HG03565 (cell line): ENCODE data around the gene NEO1.
"Not testable (repeated sequence)": the region's sequence is repeated elsewhere in the genome, so short reads cannot be mapped to it uniquely, and the experiment has no call there.

Experiments used
- ATAC-seq: cut with Tn5 transposase; IDR thresholded peaks from one replicate; pipeline ENCODE4 v1.9.1; 2021; ENCODE audit warnings: mild to moderate bottlenecking, moderate library complexity; ENCODE audit not compliant: unreplicated experiment

The NEO1 gene

GRCh38 chr15:73139041-73139743, 86.9 kb downstream of the NEO1 start:
- ATAC-seq, result no peak

DNA sequence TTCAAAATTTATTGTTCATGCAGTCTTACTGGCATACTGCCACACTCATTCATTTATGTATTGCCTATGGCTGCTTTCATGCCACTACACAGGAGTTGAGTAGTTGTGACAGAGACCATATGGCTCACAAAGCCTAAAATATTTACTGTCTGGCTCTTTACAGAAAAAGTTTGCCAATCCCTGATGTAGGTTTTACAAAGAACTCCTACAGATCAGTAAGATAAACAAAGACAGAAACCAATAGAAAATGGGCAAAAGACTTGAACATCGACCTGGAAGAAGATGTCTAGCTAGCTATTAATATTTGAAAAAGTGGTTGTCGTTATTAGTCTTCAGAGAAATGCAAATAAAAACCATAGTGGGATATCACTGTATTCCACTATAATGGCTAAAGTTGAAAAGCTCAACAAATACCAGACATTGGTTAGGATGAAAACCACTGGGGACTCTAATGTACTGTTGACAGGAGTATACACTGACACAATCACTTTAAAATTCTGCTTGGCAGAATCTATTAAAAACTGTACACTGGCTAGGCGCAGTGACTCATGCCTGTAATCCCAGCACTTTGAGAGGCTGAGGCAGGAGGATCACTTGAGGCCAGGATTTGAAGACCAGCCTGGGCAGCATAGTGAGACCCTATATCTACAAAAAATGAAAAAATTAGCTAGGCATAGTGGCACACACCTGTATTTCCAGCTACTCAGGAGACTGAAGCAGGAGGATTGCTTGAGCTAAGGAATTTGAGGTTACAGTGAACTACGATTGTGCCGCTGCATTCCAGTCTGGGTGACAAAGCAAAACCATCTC, 87.7 kb downstream of the NEO1 start:
- ATAC-seq, result no peak

DNA sequence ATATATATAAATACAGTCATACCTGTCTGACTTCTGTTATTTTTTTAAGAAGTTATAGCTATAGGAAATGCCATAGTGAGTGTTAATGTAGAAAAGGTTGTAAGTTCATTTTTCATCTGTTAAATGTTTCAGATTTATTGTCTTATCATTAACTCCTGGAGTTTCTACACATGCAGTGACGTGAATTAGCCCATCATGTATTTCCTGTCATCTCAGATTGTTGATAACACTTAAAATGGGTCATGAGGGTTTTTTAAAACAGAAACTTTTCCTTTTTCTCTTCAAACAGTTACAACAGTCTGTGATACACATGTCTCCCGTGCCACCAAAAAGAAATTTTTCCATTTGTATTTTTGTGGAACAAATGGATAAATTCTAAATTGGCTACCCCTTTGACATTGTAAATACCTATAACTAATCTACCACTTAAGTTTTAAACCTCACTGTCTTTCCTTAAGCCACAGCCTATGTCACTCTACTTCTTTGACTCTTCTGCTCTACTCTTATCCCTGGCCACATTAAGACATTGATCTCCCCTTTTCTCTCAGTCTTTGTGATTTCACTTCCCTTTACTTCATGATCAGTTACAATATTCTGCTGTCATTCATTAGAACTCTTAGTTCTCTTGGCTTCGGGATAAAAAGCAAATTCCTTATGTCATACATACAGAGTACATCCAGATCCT, 89.1 kb downstream of the NEO1 start:
- ATAC-seq, result no peak

DNA sequence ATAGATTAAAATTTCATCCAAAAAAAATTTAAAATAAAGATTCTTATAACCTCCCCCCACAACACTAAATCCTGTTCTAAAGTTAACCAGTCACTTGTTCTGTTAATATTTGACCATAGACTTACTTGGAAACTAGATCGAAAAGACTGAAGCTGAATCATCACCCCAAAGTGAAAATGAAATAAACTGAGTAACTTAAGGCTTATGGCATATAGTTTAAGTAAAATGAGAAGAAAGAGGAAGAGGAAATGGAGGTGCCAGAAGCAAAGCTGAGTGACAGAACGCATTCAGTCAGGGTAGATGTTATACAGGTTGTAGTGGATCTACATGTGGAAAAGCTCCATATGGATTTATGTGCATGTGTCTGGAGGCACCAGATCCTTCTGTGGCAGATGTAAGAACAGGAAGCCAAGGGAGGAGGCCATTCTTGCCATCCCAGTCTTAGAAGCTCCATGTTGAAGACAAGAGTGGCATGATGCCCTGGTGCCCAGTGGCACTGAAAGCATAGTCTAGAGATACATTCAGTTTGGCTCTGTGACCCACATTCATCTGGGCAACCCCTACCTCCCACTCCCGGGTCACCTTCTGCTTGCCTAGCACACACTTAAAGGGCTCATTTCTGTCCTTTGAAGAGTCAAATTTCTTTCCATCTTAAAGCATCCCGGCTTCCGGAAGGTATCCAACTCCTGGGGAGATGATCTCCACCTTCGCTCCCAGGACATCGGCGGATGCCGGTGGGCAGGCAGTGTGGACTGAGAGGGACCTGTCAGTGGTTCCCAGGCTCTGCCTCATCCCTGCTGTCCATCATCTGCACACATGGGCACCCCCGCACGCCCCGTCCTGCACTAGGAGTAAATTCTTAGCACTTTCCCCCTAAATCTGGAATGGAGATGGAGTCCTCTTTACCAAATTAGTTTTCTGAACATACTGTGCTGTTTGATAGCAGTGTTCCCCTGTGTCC, 90.8 kb downstream of the NEO1 start:
- no peak for ATAC-seq

DNA sequence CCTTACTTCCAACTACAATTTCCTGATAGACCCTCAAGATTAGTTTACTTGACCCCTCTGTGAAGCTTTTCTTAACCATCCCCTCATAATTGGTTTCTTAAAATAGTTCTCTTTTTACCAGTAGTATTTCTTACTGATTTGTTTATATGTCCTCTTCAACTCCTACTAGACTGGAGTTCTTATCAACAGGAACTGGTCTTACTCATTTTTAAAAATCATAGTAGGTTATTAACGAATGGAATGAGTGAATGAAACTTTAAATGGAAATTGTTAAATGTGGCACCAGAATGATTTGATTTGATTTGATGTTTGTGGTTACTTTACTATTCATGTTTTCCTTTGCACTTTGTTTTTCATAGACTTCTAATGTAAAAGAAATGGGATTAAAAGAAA, 91.5 kb downstream of the NEO1 start:
- ATAC-seq, result no peak

DNA sequence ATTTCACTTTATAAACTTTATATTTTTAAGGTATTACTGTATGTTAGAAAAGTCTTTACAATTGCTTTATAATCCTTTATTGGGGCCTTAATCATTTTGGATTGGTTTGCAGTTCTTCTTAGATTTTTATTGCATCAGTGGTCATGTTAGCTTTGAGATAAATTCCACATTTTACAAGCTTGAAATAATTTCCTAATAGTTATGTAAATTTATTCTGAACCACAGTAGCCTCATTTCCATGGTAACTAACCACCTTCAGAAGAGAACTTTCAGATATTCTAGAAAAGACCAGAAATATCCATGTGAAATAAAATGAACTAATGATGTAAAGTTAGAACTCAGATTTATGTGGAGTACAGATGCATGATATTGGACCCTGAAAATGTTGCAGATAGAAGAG, 94.2 kb downstream of the NEO1 start:
- no peak for ATAC-seq

GRCh38 chr15:73150831-73151230, 98.6 kb downstream of the NEO1 start:
- ATAC-seq, result no peak

GRCh38 chr15:73153024-73153423, 100.8 kb downstream of the NEO1 start:
- ATAC-seq, result no peak

- ATAC-seq, result no peak
Observed at GRCh38 chr15:73153447-73153846, 101.2 kb downstream of the NEO1 start.

DNA sequence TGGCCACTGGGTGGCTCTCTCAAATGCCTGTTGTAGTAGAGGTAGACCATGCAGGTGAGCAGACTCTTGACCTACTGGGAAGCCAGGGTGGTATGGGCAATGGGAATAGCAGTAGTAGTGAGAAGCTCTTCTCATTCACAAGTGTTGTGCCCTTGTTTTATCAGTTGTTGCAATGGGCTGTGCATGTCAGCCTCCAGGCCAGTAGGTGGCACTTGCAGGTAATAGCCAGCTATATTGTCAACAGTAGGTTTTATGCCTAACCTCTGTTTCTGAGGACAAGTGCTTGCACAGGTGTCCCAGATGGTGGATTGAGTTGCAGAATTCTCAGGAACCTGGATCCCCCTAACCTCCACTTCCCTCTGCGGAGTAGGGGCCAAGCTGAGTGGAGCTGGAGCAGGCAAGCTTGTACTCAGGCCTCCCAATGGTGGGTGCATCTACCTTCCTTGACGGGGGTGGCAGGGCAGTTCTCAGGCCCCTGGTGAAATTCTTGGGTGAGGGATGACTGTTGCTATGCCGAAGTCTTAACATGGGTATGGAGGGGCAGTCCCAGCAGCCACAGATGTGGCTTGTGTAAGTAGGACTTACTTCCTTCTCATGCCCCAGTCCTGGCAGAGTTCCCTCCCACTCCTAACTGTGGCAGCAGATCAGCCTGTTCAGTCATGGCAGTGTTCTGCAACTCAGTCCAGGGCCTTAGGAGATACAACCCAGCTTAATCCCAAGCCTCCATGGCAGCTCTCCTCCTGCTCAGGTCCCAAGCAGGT, 104.3 kb downstream of the NEO1 start:
- ATAC-seq, result no peak

- no peak for ATAC-seq
Observed at GRCh38 chr15:73161546-73161945, 109.3 kb downstream of the NEO1 start.

GRCh38 chr15:73165435-73165834, 113.2 kb downstream of the NEO1 start:
- no peak for ATAC-seq

GRCh38 chr15:73165844-73166243, 113.6 kb downstream of the NEO1 start:
- ATAC-seq, result no peak

GRCh38 chr15:73166711-73167110, 114.4 kb downstream of the NEO1 start:
- not testable (repeated sequence) for ATAC-seq

DNA sequence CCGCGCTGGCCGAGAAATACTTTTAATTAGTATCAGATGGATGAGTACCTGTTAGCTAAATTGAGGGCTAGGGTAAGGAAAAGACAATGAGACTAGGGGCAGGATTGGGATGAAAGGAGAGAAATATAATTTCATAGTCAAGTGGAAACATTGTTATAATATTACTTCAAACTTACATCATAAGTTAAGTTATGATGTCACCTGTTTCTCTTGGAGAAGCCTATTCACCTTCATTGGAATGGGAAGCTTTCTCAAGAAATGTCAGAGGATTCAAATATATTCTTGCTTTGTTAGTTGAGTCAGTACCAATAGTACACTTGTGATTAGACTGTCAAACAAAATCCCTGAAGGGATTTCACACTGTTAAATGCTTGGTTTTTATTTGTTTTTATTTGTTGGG, 116.2 kb downstream of the NEO1 start:
- ATAC-seq, result no peak

GRCh38 chr15:73171711-73172110, 119.4 kb downstream of the NEO1 start:
- ATAC-seq, result no peak

- ATAC-seq, result no peak
Observed at GRCh38 chr15:73172508-73172907, 120.2 kb downstream of the NEO1 start.

DNA sequence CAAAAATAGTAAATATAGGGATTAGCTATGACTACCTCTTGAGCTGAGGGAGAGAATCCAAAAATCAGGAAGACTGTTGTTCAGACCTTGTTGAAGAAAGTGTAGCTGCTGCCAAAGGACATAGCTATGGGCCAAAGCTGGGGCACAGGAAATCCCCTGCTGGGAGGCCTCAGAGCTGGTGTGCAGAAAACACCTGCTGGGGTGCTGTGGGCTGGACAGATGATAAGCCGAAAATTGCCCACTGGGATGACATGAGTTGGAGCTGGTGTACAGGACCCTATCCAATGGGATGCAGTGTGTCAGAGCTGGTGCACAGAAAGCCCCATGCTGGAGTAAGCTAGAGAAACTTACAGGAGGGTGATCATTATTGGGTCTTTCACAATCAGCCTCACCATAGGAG, 121.9 kb downstream of the NEO1 start:
- no peak for ATAC-seq

- no peak for ATAC-seq
Observed at GRCh38 chr15:73175382-73175781, 123.1 kb downstream of the NEO1 start.

GRCh38 chr15:73176598-73176997, 124.3 kb downstream of the NEO1 start:
- no peak for ATAC-seq
